GM19043 (cell line): ENCODE measurements around the gene ACYP2.
A peak's percentile ranks its signal among the peaks of the same experiment; 100 is the strongest.
"Not testable (repeated sequence)": the region's sequence is repeated elsewhere in the genome, so short reads cannot be mapped to it uniquely, and the experiment has no call there.

Experiments used
- ATAC-seq: cut with Tn5 transposase; IDR thresholded peaks from one replicate; pipeline ENCODE4 v1.9.1; 2021; ENCODE audit warnings: low read depth; ENCODE audit not compliant: unreplicated experiment

The ACYP2 gene

DNA sequence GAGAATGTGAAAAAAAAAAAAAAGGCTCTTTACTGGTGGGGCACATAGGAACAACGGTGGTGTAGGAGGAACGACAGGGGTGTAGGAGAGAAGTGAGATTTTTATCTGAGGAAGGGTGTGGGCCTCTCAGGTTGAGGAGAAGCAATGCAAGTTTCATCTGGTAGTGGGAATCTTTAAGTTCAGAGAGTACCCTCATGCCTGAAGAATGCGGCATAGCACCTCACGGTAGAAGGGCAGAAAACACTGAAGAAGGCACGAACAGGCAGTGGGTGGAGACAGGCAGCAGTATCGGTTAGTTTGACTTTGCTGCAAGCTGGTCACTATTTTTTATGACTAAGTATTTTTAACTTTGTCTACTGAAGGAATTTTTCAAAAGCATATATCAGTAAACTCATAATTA, 192.8 kb downstream of the ACYP2 start:
- no peak for ATAC-seq

DNA sequence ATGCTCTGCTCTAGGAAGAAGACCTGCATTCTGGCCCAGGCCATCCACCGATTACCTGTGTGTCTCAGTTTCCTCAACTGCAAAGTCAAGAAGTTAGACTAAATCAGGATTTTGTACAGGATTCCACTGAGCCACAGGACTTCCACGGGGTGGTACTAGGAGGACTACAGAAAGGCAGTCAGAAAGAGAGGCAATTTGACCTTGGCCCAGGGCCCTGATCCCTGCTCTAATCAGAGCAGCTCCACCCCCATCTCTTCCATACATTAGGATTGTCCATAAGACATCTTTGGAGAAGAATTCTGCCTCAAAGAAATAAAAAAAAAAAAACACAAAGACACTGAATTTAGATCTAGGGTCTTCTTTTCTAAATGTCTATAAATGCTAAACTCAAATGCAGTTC, 193.4 kb downstream of the ACYP2 start:
- ATAC-seq: no peak

GRCh38 chr2:54310311-54310710, 194.9 kb downstream of the ACYP2 start:
- ATAC-seq: no peak

DNA sequence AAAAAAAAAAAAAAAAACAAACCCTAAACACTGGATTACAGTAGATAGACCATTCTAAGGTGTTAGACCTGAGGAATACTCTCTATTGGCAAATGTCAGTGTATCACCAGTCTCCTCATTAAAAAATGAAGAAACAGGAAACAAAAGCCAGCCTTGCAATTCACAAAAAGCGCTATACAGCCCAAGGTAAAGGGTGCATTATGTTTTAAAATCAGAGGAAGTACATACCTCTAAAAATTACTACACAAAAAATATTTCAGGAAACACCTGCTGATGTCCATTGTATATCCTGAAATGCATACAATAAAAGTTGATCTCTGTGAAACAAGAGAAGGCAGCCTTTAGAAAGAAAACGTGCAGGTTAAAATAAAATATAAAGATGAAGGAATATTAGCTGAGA, 195.5 kb downstream of the ACYP2 start:
- ATAC-seq: no peak

- no peak for ATAC-seq
Observed at GRCh38 chr2:54313147-54313546, 197.7 kb downstream of the ACYP2 start.

- no peak for ATAC-seq
Observed at GRCh38 chr2:54317973-54318372, 202.6 kb downstream of the ACYP2 start.

- ATAC-seq: no peak
Observed at GRCh38 chr2:54318821-54319220, 203.4 kb downstream of the ACYP2 start.

DNA sequence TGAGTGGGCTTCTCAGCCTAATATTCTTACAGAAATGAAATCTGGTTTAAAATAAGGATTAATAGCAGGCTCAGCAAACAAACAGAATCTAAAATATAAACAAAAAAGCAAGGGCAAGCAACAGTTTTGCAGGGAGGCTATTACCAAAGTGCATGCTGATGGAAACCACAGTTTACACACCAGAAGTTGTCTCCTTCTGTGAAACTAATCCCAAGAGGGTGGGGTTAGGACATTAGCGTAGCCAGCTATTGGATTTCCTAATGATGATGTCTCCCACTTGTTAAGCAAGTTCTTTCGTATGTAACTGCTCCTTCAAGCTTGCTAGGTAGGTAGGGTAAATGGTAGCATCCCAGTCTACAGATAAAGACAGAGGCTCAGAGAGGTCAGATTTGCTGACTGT, 205.6 kb downstream of the ACYP2 start:
- ATAC-seq: no peak

- ATAC-seq: not testable (repeated sequence)
Observed at GRCh38 chr2:54324517-54324916, 209.1 kb downstream of the ACYP2 start.

DNA sequence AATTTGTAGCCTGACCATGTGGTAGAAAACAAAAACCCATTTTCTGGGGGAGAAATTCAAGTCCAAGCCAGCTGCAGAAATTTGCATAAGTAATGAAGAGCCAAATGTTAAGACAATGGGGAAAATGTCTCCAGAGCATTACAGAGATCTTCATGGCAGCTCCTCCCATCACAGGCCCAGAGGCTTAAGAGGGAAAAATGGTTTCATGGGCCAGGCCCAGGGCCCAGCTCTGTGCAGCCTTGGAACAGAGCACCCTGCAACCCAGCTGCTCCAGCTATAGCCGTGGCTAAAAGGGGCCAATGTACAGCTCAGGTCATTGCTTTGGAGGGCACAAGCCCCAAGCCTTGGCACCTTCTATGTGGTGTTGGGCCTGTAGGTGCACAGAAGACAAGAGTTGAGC, 209.7 kb downstream of the ACYP2 start:
- no peak for ATAC-seq

GRCh38 chr2:54329482-54330161, 214.2 kb downstream of the ACYP2 start:
- ATAC-seq: no peak

GRCh38 chr2:54330162-54330925, 214.9 kb downstream of the ACYP2 start:
- peak; percentile 98 for ATAC-seq

- ATAC-seq: peak; percentile 2
Observed at GRCh38 chr2:54330926-54331835, 215.8 kb downstream of the ACYP2 start.

DNA sequence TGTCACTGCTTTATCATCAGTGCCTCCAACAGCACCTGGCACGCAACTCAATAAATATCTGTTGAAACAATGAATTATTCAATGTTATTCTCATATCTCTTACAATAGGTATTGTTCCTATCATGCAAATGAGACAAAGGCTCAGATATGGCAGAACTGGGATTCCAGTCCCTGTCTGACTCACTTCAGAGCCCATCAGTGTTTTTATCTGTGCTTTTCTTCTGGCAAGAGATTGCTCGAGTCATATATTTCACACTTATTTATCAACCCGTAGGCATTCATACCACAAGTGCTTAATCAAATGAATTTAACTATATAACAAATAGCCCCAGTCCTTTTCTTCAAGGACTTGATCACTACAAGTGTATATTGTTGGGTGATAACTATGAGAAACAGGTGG, 217.0 kb downstream of the ACYP2 start:
- ATAC-seq: no peak

DNA sequence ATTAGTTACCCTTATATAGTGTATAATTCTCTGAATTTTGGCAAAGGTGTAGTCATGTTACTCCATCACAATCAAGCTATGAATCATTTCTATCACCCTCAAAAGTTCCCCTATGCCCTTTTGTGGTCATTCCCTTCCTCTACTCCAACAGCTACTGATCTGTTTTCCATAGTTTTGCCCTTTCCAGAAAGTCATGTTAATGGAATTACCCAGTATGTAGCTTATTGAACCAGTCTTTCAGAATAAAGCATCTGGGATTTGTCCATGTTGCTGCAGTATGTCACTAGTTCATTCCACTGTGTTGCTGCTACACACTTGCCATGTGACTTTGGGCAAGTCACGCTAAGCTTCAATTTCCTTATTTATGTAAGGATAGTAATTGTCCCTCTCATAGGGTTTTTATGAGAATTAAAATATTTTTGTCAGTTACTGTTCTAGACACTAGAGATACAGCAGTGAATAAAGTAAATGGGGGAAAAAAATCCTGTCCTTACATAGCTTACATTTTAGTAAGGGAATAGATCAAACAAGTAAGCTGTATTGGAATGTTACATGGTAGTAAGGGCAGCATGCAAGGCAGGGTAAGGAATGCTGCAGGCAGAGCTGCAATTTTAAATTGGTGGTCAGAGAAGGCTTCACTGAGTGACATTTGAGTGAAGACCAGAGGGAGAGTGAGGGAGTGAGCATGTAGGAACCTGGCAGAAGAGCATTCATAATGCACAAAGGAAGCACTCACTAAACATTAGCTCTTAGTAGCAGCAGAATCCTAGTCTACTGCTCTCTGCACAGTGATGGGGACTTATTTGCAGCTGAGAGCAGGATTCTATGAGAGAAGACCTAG, 220.9 kb downstream of the ACYP2 start:
- no peak for ATAC-seq

DNA sequence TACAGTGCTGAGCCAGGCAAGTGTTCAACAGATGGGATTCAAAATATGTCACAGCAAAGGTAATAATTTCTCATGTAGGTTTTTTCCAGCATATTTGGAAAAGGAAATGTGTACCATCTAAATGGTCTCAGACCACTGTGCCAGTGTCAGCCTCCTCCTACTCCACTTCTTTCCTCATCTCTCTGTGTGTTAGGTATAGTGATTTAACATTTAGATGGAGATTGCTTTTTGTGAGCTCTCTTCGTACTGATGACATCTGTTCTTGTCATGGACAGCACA, 221.5 kb downstream of the ACYP2 start:
- no peak for ATAC-seq

- ATAC-seq: no peak
Observed at GRCh38 chr2:54341656-54342055, 226.2 kb downstream of the ACYP2 start.

GRCh38 chr2:54342603-54343002, 227.2 kb downstream of the ACYP2 start:
- ATAC-seq: no peak

- ATAC-seq: no peak
Observed at GRCh38 chr2:54347622-54348021, 232.2 kb downstream of the ACYP2 start.

GRCh38 chr2:54348646-54349045, 233.2 kb downstream of the ACYP2 start:
- no peak for ATAC-seq

GRCh38 chr2:54350426-54350825, 235.0 kb downstream of the ACYP2 start:
- no peak for ATAC-seq
